H1 (cell line): ENCODE data around the gene GPR143. TPM values are rescaled to one million over a fixed set of nuclear protein-coding genes. Genes with fewer than 3 reads are reported as not detected.

Experiments used
- CBX8 ChIP-seq: fragments of 300-800, 300-1000 bp; sonication (generic); IDR thresholded peaks from 2 replicates; pipeline ENCODE4 v1.7.1; 2016; ENCODE audit warnings: low read depth, low read length, borderline replicate concordance
- EZH2 ChIP-seq: fragments of 200-600 bp; sonication (generic); IDR thresholded peaks from 2 replicates; pipeline ENCODE4 v1.7.1; 2012; ENCODE audit warnings: low read depth, mild to moderate bottlenecking, moderate library complexity, low read length, inconsistent platforms; ENCODE audit not compliant: severe bottlenecking
- GABPA ChIP-seq: IDR thresholded peaks from 2 replicates; pipeline ENCODE4 v1.6.1; 2011; ENCODE audit warnings: mild to moderate bottlenecking, low read length, moderate library complexity, borderline replicate concordance; ENCODE audit not compliant: insufficient read depth
- POU5F1 ChIP-seq: IDR thresholded peaks from 2 replicates; pipeline ENCODE4 v1.6.1; 2011; ENCODE audit warnings: low read depth, mild to moderate bottlenecking, low read length, moderate library complexity
- RNF2 ChIP-seq: fragments of 200-900, 300-1000 bp; sonication (generic); IDR thresholded peaks from 2 replicates; pipeline ENCODE4 v1.7.1; 2016; ENCODE audit warnings: borderline replicate concordance, low read depth, mild to moderate bottlenecking, antibody characterized with exemption, low read length; ENCODE audit not compliant: poor library complexity, severe bottlenecking; ENCODE audit errors: missing control alignments
- SIRT6 ChIP-seq: IDR thresholded peaks from one replicate; pipeline ENCODE4 v1.7.1; 2012; ENCODE audit warnings: low read length, inconsistent platforms
- SP4 ChIP-seq: IDR thresholded peaks from 2 replicates; pipeline ENCODE4 v1.6.1; 2012; ENCODE audit warnings: low read length, inconsistent platforms
- TAF7 ChIP-seq: optimal IDR thresholded peaks from 2 replicates; pipeline ENCODE3; 2011; ENCODE audit warnings: low read depth, mild to moderate bottlenecking, inconsistent platforms, low read length, moderate library complexity, borderline replicate concordance
- TCF12 ChIP-seq: IDR thresholded peaks from 2 replicates; pipeline ENCODE4 v1.6.1; 2011; ENCODE audit warnings: low read depth, mild to moderate bottlenecking, low read length
- polyA plus RNA-seq, 7 experiments: library from polyadenylated mRNA; depleted of rRNA in 3 of 7; stranded (reverse) in 5 of 7; unstranded in 2 of 7; fragments of >200 nt in 5 of 7; fragments of 200-250 nt in 2 of 7; gene quantifications; 1 replicate in 5 of 7; 2 replicates in 1 of 7; 4 replicates in 1 of 7; pipeline versions ENCODE4 v1.2.1 to v1.2.3, GENCODE V29; 2011 to 2013; ENCODE audit warnings: missing spikeins in 2 of 7, mixed read lengths in 2 of 7
- total RNA-seq: library from RNA; stranded (reverse); fragmentation: NEBNext Ultra II Directional; extraction: Animal tissue kit (Norgen Biotek cat#: 25700); gene quantifications from 2 replicates; pipeline ENCODE4 v1.2.1, GENCODE V29; 2021

Gene GPR143
- total and polyA plus RNA-seq, 2 of the 8 experiments (the other 6 are each of a cell fraction or from before 2014, with no cell fraction given), result 18.5 to 30.7 TPM

GRCh38 chrX:9749146-9749692 is 16.4 kb downstream of the GPR143 start (continued):
- TF ChIP-seq EZH2, result no peak
- no peak for TF ChIP-seq RNF2
- no peak for TF ChIP-seq TCF12
- no peak for TF ChIP-seq GABPA
- TF ChIP-seq SIRT6, result no peak
- TF ChIP-seq TAF7, result no peak
- no peak for TF ChIP-seq SP4
- no peak for TF ChIP-seq POU5F1
- TF ChIP-seq CBX8, result no peak
